HL-60/S4 treated with phorbol 12-myristate 13-acetate at 8.2 ng/mL for 4 days and 3 days (cell line): ENCODE measurements around the gene ATXN7.

Experiments used
- in situ Hi-C: fragments of 300-500 bp; cut with MboI; formaldehyde crosslinking; loops from 2 replicates; pipeline ENCODE4 v1.15.0; 2022; ENCODE audit warnings: low sequenced_read_pairs

Gene ATXN7

GRCh38 chr3:63905731-63906620 lies 42.3 kb downstream of the ATXN7 start:
- in situ Hi-C loops, result no loop called here

- in situ Hi-C loops, result no loop called here
Measured at GRCh38 chr3:63908081-63908736, 44.5 kb downstream of the ATXN7 start.

GRCh38 chr3:63908776-63909175 lies 45.1 kb downstream of the ATXN7 start:
- in situ Hi-C loops, result no loop called here

- in situ Hi-C loops, result no loop called here
Measured at GRCh38 chr3:63909431-63909830, 45.8 kb downstream of the ATXN7 start.

GRCh38 chr3:63910001-63910400 lies 46.3 kb downstream of the ATXN7 start:
- in situ Hi-C loops, result no loop called here

- in situ Hi-C loops, result no loop called here
Measured at GRCh38 chr3:63910891-63911290, 47.2 kb downstream of the ATXN7 start.

- in situ Hi-C loops, result no loop called here
Measured at GRCh38 chr3:63911509-63911872, 47.8 kb downstream of the ATXN7 start.

GRCh38 chr3:63911873-63912767 lies 48.5 kb downstream of the ATXN7 start, which contains the start of gene SCAANT1:
Gene SCAANT1, minus strand, starts transcription at chr3:63912383.
- in situ Hi-C loops, result no loop called here

GRCh38 chr3:63912768-63913588 lies 49.3 kb downstream of the ATXN7 start:
- in situ Hi-C loops, result no loop called here

GRCh38 chr3:63914312-63914711 lies 50.6 kb downstream of the ATXN7 start:
- in situ Hi-C loops, result no loop called here

- in situ Hi-C loops, result no loop called here
Measured at GRCh38 chr3:63918321-63918720, 54.7 kb downstream of the ATXN7 start.

- in situ Hi-C loops, result no loop called here
Measured at GRCh38 chr3:63920001-63920400, 56.3 kb downstream of the ATXN7 start.

- in situ Hi-C loops, result no loop called here
Measured at GRCh38 chr3:63921741-63922482, 58.2 kb downstream of the ATXN7 start.

GRCh38 chr3:63922491-63923199 lies 59.0 kb downstream of the ATXN7 start:
- in situ Hi-C loops, result no loop called here

- in situ Hi-C loops, result no loop called here
Measured at GRCh38 chr3:63926309-63926708, 62.6 kb downstream of the ATXN7 start.

GRCh38 chr3:63927422-63928280 lies 64.0 kb downstream of the ATXN7 start:
- in situ Hi-C loops, result no loop called here

- in situ Hi-C loops, result no loop called here
Measured at GRCh38 chr3:63931290-63931689, 67.6 kb downstream of the ATXN7 start.
